GM21723 (cell line): ENCODE results near the gene TMEM61.
A peak's percentile ranks its signal among the peaks of the same experiment; 100 is the strongest.

Experiments used
- ATAC-seq: cut with Tn5 transposase; IDR thresholded peaks from one replicate; pipeline ENCODE4 v1.9.1; 2021; ENCODE audit warnings: mild to moderate bottlenecking, moderate library complexity; ENCODE audit not compliant: unreplicated experiment

The TMEM61 gene

GRCh38 chr1:54984131-54984842, 3.9 kb downstream of the TMEM61 start:
- ATAC-seq, result no peak

DNA sequence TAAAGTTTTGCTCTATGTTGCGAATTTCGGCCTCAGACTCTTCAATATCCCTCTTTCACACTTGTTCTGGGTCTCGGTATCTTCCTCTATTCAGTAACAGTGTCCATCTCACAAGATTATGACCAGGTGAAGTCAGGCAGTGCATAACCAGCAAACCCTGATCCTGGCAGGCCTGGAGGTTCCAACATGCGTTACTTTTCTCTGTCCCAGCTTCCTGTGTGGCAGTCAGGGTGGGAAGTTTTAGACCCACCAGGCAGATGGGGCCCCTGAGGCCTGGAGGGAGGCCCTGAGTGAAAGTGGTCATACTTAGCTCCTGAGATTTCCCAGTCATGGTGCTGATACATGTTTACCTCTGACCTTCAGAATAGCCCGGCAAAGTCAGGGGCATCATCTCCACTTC, 5.1 kb downstream of the TMEM61 start:
- ATAC-seq, result no peak

DNA sequence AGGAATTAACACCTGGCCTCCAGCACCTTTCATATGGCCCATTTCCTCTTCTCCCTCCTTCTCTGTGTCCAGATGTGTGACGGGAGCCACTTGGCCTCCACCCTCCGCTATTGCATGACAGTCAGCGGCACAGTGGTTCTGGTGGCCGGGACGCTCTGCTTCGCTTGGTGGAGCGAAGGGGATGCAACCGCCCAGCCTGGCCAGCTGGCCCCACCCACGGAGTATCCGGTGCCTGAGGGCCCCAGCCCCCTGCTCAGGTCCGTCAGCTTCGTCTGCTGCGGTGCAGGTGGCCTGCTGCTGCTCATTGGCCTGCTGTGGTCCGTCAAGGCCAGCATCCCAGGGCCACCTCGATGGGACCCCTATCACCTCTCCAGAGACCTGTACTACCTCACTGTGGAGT, 5.6 kb downstream of the TMEM61 start:
- ATAC-seq, result no peak

DNA sequence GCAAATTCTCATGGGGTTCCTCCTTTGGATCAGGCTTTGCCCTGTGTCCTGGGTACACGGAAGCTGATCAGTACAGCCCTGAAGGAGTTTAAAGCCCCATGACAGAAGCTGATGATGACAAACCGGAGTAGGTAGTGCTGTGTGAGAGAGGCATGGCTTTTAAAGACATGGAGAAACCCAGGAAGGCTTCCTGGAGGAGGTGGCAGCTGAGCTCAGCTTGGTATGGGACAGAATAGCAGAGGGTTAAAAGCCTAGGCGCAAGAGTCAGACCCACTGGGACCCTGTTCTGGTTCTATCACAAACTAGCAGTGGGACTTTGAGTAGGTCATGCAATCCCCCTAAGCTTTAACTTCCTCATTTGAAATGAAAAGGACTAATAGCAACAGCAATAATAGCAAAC, 6.1 kb downstream of the TMEM61 start:
- ATAC-seq, result no peak

GRCh38 chr1:54987427-54987826, 7.0 kb downstream of the TMEM61 start:
- no peak for ATAC-seq

GRCh38 chr1:54987919-54988705, 7.7 kb downstream of the TMEM61 start:
- ATAC-seq, result no peak

GRCh38 chr1:54988975-54989374, 8.5 kb downstream of the TMEM61 start:
- no peak for ATAC-seq

GRCh38 chr1:54989473-54989872, 9.0 kb downstream of the TMEM61 start:
- no peak for ATAC-seq

DNA sequence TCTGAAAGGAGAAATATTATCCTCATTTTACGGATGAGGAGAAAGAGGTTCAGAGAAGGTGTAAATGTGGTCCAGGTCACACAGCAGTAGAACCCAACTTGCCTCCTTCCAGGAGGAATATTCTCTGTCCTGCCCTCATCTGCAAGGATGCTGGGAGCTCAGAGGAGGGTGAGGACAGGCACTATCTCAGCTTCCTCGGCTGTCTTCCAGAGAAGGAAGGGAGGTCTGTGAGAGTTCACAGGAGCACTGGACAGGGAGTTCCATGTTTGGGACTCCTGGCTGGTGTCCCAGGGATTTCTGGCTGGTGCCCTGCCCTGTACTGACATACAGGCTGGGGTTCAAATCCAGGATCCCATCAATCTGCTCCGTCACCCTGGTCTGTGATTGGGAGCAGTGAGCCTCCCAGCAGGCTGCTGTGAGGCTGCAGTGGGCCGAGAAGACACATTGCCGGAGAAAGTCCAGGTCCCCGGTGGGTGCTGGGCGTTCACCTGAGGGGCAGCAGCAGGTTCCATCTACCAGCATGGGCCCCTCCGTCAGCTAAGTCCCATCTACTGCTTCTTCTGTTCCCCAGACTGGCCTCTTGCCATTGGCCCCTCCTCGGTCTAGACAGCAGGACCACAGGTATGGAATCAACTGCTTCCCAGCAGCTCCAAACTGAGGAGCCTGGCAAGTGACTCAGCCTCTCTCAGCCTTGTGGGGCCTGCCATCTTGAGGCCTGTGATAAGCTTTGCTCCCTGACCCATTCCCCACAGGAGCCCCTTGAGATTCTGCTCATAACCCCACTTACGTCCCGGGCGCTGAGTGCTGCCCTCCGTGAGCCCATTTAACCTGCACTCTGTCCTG, 9.8 kb downstream of the TMEM61 start:
- no peak for ATAC-seq

- no peak for ATAC-seq
These were observed 10.5 kb downstream of the TMEM61 start for GRCh38 chr1:54990916-54991315.

DNA sequence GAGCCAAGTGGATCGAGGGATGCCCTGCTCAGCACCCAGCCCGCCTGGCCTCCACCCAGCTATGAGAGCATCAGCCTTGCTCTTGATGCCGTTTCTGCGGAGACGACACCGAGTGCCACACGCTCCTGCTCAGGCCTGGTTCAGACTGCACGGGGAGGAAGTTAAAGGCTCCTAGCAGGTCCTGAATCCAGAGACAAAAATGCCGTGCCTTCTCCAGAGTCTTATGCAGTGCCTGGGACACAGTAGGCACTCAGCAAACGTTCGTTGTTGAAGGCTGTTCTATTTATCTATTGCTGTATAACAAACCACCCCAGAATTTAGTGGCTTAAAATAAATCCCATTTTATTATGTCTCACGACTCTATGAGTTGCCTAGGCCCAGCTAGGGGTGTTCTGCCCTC, 11.5 kb downstream of the TMEM61 start:
- no peak for ATAC-seq

- ATAC-seq, result no peak
These were observed 12.7 kb downstream of the TMEM61 start for GRCh38 chr1:54993140-54993539.

DNA sequence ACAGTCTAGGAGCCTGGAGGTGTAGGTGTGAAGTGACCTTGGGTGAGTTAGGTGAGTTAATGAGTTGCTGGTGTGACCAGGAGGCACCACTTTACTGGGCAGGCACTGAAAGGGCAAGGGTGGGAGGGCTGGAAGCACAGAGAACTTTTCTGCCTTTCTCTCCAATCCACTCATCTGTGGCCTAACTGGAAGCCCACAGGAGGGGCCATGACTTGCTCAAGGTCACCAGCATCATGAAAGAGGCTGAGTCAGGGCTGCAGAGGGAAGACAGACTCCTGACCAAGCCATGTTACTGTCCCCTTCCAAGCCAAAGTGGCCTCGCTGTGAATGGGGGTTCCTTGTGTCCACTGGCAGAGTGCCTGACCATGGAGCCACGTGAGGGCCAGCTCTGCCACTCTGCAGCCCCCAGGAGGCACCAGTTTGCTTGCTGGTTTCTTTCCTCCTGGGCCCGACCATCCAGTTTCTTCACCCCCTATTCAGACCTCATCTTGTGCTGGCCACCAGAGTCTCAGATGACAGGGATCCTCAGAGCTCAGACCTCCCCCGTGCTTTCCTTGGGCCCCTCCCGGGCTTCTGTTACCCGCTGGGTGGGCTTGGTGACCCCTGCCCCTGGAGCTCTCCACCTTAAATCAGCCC, 14.0 kb downstream of the TMEM61 start:
- ATAC-seq, result no peak

- no peak for ATAC-seq
These were observed 14.8 kb downstream of the TMEM61 start for GRCh38 chr1:54995013-54995760.

DNA sequence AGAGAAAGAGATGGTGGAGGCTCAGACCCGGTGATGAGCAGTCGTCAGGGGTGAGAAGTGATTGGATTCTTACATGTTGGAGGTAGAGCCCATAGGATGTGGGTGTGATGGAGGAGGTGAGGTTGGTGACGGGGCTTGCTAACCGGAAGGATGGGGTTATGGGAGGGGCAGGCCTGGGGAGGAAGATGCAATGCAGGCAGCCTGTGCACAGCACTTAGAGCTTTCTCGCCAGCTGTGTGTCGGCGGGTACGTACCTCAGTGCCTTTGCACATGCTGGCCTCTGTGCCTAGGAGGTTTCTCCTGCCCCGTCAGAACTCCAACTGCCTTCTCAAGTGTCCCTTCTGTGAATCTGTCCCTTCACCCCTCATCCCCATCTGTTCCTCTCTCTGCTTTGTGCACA, 15.4 kb downstream of the TMEM61 start:
- ATAC-seq, result no peak

DNA sequence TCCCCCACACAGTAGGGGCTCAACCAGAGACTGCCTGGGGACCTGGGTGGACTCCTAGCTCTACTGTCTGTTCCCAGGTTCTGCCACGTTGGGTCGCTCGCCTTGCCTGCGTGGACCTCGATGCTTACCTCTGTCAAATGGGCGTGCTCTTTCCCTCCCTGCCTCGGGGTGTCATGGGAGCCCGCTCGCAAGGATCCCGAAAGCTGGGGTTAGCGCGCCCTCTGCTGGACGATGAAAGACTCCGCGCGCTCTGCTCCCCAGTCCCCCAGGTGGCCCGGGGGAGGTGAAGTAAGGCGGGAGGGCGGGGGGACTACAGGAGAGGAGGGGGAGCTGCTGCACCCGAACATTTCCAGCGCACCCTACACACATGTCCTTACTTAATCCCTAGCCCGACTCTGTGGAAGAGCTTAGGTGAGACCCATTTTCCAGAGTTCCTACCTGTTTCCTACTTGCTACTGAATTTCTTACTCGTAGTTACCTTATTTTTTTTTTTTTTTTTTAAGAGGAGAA, 16.0 kb downstream of the TMEM61 start:
- peak; percentile 73 for ATAC-seq

DNA sequence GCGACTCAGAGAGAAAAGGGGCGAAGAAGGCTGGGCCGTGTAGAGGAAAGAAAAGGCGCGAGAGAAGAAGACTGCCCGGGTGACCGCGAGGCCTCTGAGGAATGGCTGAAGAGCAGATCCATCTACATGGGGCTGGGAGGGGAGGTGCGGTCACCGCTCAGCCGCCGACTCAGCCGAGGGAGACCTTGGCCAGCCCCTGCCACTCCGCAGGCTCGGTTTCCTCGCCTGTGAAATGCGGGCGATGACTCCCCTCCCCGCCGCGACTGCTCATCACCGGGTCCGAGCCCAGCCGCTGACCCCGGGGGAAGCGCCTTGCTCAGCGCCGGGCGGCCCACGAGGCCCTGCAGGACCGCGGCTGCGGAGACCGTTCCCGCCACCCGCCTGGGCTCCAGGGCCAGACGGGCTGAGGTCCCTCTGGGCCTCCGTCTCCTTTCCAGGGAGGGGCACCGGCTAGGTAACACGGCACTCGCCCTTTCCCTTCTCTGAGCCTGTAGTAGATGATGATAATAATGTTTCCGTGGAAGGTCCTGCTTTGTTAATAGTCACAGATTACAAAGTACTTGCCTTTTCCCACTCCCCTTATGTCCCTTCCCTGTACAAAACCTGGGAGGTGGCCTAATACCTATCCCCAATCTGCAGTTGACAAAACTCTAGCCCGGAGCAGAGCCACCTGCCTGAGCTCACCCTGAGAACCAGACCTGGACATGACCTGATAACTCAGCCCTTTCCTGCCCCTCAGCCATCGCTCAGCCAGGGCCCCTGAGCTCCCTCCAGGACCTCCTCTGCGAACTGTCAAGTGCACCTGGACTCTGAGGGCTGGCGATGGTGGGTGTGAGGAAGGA, 16.7 kb downstream of the TMEM61 start:
- no peak for ATAC-seq

DNA sequence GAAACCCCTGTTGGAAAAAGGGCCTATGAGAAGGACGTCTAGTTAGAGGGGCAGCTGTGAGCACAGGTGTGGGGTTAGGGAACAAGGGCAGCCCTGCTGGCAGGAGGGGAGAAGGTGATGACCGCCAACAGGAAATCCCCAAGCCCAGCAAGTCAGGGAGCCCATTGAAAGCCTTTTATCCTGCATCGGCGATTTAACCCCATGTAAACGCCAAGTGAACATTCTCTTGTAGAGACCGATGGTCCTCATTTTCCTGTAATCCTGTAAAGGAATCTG, 17.2 kb downstream of the TMEM61 start:
- no peak for ATAC-seq

GRCh38 chr1:54998100-54998499, 17.7 kb downstream of the TMEM61 start:
- no peak for ATAC-seq

DNA sequence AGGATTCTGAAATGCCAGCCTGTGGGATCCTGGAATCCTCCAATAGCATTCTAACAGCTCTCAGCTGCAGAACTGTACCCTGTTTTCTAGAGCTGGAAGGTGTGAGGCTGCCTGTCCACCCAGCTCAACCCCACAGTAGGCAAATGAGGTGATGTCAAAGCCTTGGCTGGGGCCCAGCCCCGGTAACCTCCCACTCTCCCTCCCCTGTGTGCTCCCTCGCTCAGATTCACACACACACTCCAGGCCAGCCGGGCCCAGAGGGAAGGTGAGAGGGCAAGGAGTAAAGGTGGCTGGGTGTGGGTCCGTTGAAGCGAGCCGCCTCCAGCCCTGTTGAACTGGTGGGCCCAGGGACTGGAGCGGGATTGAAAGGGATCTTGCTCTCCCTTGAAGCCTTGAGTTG, 18.2 kb downstream of the TMEM61 start, which contains the start of gene BSND:
Gene BSND, plus strand, starts transcription at position 257 of the 400 bp plus-strand sequence. CDS start 254 bp downstream, outside the sequence.
- ATAC-seq, result no peak
